ENCODE data around the gene RAD54L2. TPM values are rescaled to one million over a fixed set of nuclear protein-coding genes. Genes with fewer than 3 reads are reported as not detected.

Gene RAD54L2, protein sequence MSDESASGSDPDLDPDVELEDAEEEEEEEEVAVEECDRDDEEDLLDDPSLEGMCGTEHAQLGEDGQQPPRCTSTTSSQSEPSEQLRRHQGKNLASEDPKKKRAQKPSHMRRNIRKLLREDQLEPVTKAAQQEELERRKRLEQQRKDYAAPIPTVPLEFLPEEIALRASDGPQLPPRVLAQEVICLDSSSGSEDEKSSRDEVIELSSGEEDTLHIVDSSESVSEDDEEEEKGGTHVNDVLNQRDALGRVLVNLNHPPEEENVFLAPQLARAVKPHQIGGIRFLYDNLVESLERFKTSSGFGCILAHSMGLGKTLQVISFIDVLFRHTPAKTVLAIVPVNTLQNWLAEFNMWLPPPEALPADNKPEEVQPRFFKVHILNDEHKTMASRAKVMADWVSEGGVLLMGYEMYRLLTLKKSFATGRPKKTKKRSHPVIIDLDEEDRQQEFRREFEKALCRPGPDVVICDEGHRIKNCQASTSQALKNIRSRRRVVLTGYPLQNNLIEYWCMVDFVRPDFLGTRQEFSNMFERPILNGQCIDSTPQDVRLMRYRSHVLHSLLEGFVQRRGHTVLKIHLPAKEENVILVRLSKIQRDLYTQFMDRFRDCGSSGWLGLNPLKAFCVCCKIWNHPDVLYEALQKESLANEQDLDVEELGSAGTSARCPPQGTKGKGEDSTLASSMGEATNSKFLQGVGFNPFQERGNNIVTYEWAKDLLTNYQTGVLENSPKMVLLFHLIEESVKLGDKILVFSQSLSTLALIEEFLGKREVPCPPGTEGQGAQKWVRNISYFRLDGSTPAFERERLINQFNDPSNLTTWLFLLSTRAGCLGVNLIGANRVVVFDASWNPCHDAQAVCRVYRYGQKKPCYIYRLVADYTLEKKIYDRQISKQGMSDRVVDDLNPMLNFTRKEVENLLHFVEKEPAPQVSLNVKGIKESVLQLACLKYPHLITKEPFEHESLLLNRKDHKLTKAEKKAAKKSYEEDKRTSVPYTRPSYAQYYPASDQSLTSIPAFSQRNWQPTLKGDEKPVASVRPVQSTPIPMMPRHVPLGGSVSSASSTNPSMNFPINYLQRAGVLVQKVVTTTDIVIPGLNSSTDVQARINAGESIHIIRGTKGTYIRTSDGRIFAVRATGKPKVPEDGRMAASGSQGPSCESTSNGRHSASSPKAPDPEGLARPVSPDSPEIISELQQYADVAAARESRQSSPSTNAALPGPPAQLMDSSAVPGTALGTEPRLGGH (N-terminal part only)
- total RNA-seq = 8.8 TPM
- polyA plus RNA-seq = 3.8 TPM
- long read RNA-seq, donor 1 = 0 reads
- long read RNA-seq, donor 2, partial matches to known transcripts = 11 of 11 reads
- long read RNA-seq, donor 2, other reads (novel, unspliced or antisense) = 0 of 11 reads
- long read RNA-seq, donor 3 = 0 reads
- long read RNA-seq, donor 4 = 0 reads
- long read RNA-seq, donor 5 = 0 reads
- long read RNA-seq, donor 6 = 0 reads
- long read RNA-seq, donor 7, partial matches to known transcripts = 0 of 2 reads
- long read RNA-seq, donor 7, other reads (novel, unspliced or antisense) = 0 of 2 reads
- long read RNA-seq, donor 8, partial matches to known transcripts = 0 of 1 reads
- long read RNA-seq, donor 8, other reads (novel, unspliced or antisense) = 0 of 1 reads
- long read RNA-seq, donor 9 = 0 reads
- long read RNA-seq, donor 10 = 0 reads

DNA sequence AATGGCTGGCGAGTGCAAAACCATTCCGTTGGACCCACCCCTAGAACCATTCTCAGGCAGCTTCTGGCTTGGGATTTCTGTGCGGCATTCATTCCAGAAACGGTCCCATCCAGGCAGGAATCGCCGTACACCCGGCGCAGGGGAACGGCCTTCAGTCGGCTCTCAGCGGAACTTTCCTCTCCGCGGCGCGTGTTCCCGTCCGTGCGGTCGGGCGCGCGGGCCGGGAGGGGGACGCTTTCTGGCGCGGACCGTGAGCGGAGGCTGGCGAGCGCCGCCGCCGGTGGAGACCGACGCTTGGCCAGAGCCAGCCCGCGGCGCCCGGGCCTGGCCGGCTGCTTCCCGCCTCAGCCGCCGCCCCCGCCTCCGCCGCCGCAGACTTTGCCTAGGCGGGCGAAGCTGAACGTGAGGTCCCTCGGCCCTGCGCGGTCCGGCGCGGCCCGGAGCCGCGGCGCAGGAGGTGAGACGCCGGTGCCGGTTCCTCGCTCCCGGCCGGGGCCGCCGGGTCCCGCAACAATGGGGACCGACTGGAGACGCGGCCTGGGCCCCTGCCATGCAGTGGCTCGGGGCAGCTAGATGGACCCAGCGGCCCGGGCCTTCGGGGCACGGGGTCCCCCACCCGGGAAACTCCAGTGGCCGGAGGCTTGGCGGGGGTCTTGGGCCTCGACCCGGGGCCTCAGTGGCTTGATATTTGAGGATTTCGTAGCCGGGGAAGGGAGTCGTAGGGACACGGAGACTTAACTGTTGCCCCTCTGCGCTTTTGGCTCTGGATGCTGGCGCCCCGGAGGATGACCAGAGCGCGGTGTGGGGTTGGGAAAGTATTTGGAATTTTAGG, at the start of gene RAD54L2:
Gene RAD54L2, plus strand, starts transcription at position 261 of the 832 bp plus-strand sequence. CDS start 51,702 bp downstream, outside the sequence.
- Histone ChIP-seq H3K4me1 (ENCODE audit: control insufficient read depth in 2 of 2, insufficient read depth in 2 of 2, low read length in 2 of 2) (peaks cover 3 to 13% of the 10 kb centered on the region in 2 donors), H3K9me3 (ENCODE audit: control insufficient read depth in 2 of 2, insufficient read depth in 1 of 2, low read length in 1 of 2) (no peaks in the 10 kb centered on the region), H3K4me3 (ENCODE audit: low read length in 2 of 2) (peak within 1 kb of the TSS; percentile 88 to 99), H3K27me3 (ENCODE audit: control insufficient read depth in 2 of 2, insufficient read depth in 1 of 2, low read length in 1 of 2) (no peaks in the 10 kb centered on the region), H3K27ac (ENCODE audit: low read depth in 1 of 2, low read length in 1 of 2) (peak within 1 kb of the TSS; percentile 36 to 79), H3K36me3 (ENCODE audit: control insufficient read depth in 2 of 2, insufficient read depth in 2 of 2, low read length in 1 of 2) (peaks cover 0 to 3% of the 10 kb centered on the region in 2 donors)
- WGBS = under 1% methylated on average over 91 of the region's 91 CpGs
- peak in 8 of 9 donors; percentile 30 to 83 (median 64) for DNase-seq (ENCODE audit: low read depth in 6 of 9, low spot score in 9 of 9)

DNA sequence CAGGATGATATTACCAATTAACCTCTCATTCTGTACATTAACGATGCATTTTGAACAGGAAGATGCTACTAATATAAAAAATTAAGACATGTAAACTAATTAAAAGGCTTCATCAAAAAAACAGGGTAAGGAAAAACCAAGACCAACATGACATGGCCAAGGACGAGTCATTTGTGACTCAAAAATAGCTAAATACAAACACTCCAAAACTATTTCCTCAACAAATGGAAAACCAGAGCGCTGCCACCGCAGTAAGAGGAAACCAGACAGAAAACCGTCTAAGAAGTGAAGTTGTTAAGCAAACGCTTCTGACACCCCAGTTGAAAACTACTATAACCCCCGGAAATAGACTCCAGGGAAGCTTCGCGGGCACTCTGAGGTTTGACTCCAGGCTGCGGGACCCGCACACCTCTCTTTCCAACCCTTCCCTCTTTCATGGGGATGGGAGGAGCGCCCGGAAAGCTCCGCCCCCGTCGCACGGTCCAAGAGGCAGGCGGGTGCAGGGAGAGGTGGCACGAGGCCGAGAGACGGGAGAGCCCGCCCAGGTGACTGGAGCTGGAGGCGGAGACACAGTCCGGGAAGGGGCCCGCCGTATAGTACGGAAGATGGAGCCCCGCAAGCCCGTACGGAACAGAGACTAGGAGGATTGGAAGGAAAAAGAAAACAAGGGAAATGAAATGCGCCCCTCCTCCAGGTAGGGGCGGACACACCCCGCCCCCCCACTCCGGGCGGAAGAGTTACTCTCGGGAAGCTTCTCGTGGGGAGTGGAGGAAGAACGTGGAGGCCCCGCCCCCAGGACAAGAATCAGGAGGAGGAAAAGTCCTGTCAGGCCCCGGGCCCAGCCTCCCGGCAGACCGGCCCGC, 39.4 kb upstream of the RAD54L2 start:
- peak; percentile 43 to 88 (median 69) for DNase-seq (ENCODE audit: low read depth in 6 of 9, low spot score in 9 of 9)
- Histone ChIP-seq H3K27me3 (ENCODE audit: control insufficient read depth in 2 of 2, insufficient read depth in 1 of 2, low read length in 1 of 2) (no peaks in the 10 kb centered on the region), H3K36me3 (ENCODE audit: control insufficient read depth in 2 of 2, insufficient read depth in 2 of 2, low read length in 1 of 2) (peaks cover 2 to 3% of the 10 kb centered on the region in 2 donors), H3K9me3 (ENCODE audit: control insufficient read depth in 2 of 2, insufficient read depth in 1 of 2, low read length in 1 of 2) (no peaks in the 10 kb centered on the region), H3K27ac (ENCODE audit: low read depth in 1 of 2, low read length in 1 of 2) (peak overlapping the region; percentile 95 to 99), H3K4me1 (ENCODE audit: control insufficient read depth in 2 of 2, insufficient read depth in 2 of 2, low read length in 2 of 2) (peaks cover 0 to 10% of the 10 kb centered on the region in 2 donors), H3K4me3 (ENCODE audit: low read length in 2 of 2) (peak overlapping the region; percentile 90 to 95)
- under 1% methylated on average over 43 of the region's 43 CpGs for WGBS

DNA sequence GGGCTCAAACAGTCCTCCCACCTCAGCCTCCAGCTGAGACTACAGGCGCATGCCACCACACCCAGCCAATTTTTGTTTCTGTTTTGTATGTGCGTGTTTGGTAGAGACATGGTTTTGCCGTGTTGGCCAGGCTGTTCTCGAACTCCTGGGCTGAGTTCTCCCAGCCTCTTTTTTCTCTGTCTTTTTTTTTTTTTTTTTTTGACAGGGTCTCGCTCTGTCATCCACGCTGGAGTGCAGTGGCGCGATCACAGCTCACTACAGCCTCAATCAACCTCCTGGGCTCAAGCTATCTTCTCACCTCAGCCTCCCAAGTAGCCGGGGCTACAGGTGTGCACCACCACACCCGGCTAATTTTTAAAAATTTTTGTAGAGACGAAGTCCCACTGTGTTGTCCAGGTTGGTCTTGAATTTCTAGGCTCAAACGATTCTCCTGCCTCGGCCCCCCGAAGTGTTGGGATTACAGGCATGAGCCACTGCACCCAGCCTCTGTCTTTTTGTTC, 37.8 kb upstream of the RAD54L2 start:
- Histone ChIP-seq H3K27me3 (ENCODE audit: control insufficient read depth in 2 of 2, insufficient read depth in 1 of 2, low read length in 1 of 2) (no peaks in the 10 kb centered on the region), H3K27ac (ENCODE audit: low read depth in 1 of 2, low read length in 1 of 2) (peak overlapping the region; percentile 88), H3K4me3 (ENCODE audit: low read length in 2 of 2) (peak overlapping the region; percentile 19 to 95), H3K9me3 (ENCODE audit: control insufficient read depth in 2 of 2, insufficient read depth in 1 of 2, low read length in 1 of 2) (no peaks in the 10 kb centered on the region), H3K36me3 (ENCODE audit: control insufficient read depth in 2 of 2, insufficient read depth in 2 of 2, low read length in 1 of 2) (no peaks in the 10 kb centered on the region), H3K4me1 (ENCODE audit: control insufficient read depth in 2 of 2, insufficient read depth in 2 of 2, low read length in 2 of 2) (peaks cover 0 to 10% of the 10 kb centered on the region in 2 donors)
- DNase-seq (ENCODE audit: low read depth in 6 of 9, low spot score in 9 of 9) = no peak
- 96% methylated on average over 14 of the region's 14 CpGs for WGBS

DNA sequence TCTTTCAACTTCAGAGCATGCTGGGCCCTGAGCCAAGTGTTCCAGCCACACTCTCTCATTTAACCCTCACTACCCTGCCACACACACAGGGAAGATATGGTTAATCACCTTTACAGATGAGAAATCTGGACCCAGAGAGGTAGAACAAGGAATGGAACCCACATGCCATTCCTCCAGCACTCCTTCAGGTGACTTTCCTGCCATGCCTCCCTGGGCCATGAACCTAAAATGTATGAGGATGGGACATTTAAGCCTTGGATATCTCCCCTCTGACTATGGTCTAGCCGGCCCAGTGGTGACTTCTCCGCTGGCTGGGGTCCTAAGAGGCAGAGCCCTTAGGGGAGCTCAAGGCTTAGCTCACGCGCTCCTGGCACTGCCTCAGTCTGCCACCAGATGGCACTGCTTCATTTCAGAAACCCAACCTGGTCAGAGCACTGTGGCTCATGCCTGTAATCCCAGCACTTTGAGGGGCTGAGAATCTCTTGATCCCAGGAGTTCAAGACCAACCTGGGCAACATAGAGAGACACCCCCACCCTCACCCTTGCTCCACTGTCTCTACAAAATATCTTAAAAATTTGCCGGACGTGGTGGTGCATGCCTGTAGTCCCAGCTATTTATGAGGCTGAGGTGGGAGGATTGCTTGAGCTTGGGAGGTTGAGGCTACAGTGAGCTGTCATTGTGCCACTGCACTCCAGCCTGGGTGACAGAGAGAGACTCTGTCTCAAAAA, 36.5 kb upstream of the RAD54L2 start:
- no peaks in the 10 kb centered on the region for H3K27me3 ChIP-seq (ENCODE audit: control insufficient read depth in 2 of 2, insufficient read depth in 1 of 2, low read length in 1 of 2)
- no peak overlapping the region for H3K27ac ChIP-seq (ENCODE audit: low read depth in 1 of 2, low read length in 1 of 2)

DNA sequence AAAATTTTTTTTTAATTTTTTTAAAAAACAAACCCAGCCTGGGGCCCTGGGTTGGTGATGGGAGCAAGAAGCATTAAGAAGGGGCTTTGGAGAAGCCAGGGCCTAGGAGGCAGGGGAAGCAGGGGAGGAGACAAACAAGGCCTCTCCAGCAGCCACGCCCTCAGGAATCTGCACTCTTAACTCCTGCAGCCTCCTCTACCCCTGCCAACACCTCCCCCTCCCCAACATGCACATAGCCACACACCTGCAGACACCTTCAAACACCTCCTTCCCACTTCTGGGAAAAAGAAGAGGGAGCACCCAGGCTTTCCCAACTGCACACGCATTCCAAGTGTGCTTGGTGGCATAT, 36.0 kb upstream of the RAD54L2 start:
- no peaks in the 10 kb centered on the region for H3K27me3 ChIP-seq (ENCODE audit: control insufficient read depth in 2 of 2, insufficient read depth in 1 of 2, low read length in 1 of 2)
- DNase-seq (ENCODE audit: low read depth in 6 of 9, low spot score in 9 of 9) = no peak

More for the DNA sequence above, 36.5 kb upstream of the RAD54L2 start:
- peak; percentile 49 to 88 (median 73) for DNase-seq (ENCODE audit: low read depth in 6 of 9, low spot score in 9 of 9)
- peaks cover 0 to 10% of the 10 kb centered on the region in 2 donors for H3K4me1 ChIP-seq (ENCODE audit: control insufficient read depth in 2 of 2, insufficient read depth in 2 of 2, low read length in 2 of 2)
- H3K4me3 ChIP-seq (ENCODE audit: low read length in 2 of 2) = no peak overlapping the region
- no peaks in the 10 kb centered on the region for H3K36me3 ChIP-seq (ENCODE audit: control insufficient read depth in 2 of 2, insufficient read depth in 2 of 2, low read length in 1 of 2)
- no peaks in the 10 kb centered on the region for H3K9me3 ChIP-seq (ENCODE audit: control insufficient read depth in 2 of 2, insufficient read depth in 1 of 2, low read length in 1 of 2)
- WGBS = 29% methylated on average over 6 of the region's 6 CpGs

DNA sequence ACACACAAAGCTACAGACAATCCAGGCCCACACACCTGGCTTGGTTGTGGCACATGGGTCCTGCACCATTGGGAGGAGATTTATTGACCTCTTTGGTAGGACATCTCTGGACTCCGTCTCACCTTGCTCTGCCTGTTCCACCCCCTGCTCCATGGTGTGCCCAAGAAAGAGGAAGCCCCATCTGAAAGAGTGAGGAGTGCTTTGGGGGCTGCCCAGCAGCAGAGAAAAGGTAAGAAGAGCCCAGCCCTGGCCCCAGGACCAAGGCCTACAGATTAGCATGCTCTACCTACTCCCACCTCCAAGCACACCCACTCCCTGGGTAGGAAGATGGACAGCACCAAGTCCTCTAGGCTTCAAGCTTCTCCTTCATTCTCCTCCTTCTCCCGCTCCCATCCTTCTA, 35.5 kb upstream of the RAD54L2 start:
- H3K4me3 ChIP-seq (ENCODE audit: low read length in 2 of 2) = no peak overlapping the region
- no peaks in the 10 kb centered on the region for H3K27me3 ChIP-seq (ENCODE audit: control insufficient read depth in 2 of 2, insufficient read depth in 1 of 2, low read length in 1 of 2)
- no peak overlapping the region for H3K27ac ChIP-seq (ENCODE audit: low read depth in 1 of 2, low read length in 1 of 2)
- DNase-seq (ENCODE audit: low read depth in 6 of 9, low spot score in 9 of 9) = no peak
- no peaks in the 10 kb centered on the region for H3K36me3 ChIP-seq (ENCODE audit: control insufficient read depth in 2 of 2, insufficient read depth in 2 of 2, low read length in 1 of 2)
- H3K4me1 ChIP-seq (ENCODE audit: control insufficient read depth in 2 of 2, insufficient read depth in 2 of 2, low read length in 2 of 2) = peaks cover 0 to 10% of the 10 kb centered on the region in 2 donors
- 97% methylated on average over 2 of the region's 2 CpGs for WGBS
- H3K9me3 ChIP-seq (ENCODE audit: control insufficient read depth in 2 of 2, insufficient read depth in 1 of 2, low read length in 1 of 2) = no peaks in the 10 kb centered on the region

More for the DNA sequence above, 36.0 kb upstream of the RAD54L2 start:
- H3K4me1 ChIP-seq (ENCODE audit: control insufficient read depth in 2 of 2, insufficient read depth in 2 of 2, low read length in 2 of 2) = peaks cover 0 to 10% of the 10 kb centered on the region in 2 donors
- 77% methylated on average over 2 of the region's 2 CpGs for WGBS
- no peaks in the 10 kb centered on the region for H3K9me3 ChIP-seq (ENCODE audit: control insufficient read depth in 2 of 2, insufficient read depth in 1 of 2, low read length in 1 of 2)
- H3K36me3 ChIP-seq (ENCODE audit: control insufficient read depth in 2 of 2, insufficient read depth in 2 of 2, low read length in 1 of 2) = no peaks in the 10 kb centered on the region
- H3K27ac ChIP-seq (ENCODE audit: low read depth in 1 of 2, low read length in 1 of 2) = no peak overlapping the region
- no peak overlapping the region for H3K4me3 ChIP-seq (ENCODE audit: low read length in 2 of 2)

DNA sequence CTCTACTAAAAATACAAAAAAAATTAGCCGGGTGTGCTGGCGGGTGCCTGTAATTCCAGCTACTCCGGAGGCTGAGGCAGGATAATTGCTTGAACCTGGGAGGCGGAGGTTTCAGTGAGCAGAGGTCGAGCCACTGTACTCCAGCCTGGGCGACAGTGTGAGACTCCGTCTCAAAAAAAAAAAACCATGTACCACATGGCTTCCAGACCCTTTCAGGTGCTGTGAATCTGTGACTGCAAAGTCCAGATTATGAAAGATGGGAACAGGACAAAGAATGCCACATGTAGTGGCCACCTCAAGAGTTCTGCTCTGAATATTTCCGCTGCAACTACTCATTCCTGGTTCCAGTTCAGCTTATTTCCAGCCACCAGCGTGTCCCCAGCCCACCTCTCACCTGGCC, 30.3 kb upstream of the RAD54L2 start:
- no peaks in the 10 kb centered on the region for H3K4me1 ChIP-seq (ENCODE audit: control insufficient read depth in 2 of 2, insufficient read depth in 2 of 2, low read length in 2 of 2)
- H3K4me3 ChIP-seq (ENCODE audit: low read length in 2 of 2) = no peak overlapping the region
- H3K27me3 ChIP-seq (ENCODE audit: control insufficient read depth in 2 of 2, insufficient read depth in 1 of 2, low read length in 1 of 2) = no peaks in the 10 kb centered on the region
- H3K27ac ChIP-seq (ENCODE audit: low read depth in 1 of 2, low read length in 1 of 2) = no peak overlapping the region
- no peaks in the 10 kb centered on the region for H3K36me3 ChIP-seq (ENCODE audit: control insufficient read depth in 2 of 2, insufficient read depth in 2 of 2, low read length in 1 of 2)
- DNase-seq (ENCODE audit: low read depth in 6 of 9, low spot score in 9 of 9) = no peak
- no peaks in the 10 kb centered on the region for H3K9me3 ChIP-seq (ENCODE audit: control insufficient read depth in 2 of 2, insufficient read depth in 1 of 2, low read length in 1 of 2)
- 97% methylated on average over 9 of the region's 9 CpGs for WGBS

Measured in thymus (tissue), 14 donors.